Prostate gland (tissue), 2 donors: Measurements from ENCODE around the gene WFDC5.

Experiments used
- CTCF ChIP-seq, 4 experiments: fragments of 200-600 bp in 2 of 4; fragments of 450-650 bp in 2 of 4; sonication (generic) in 2 of 4; IDR thresholded peaks; 1 replicate in 3 of 4; 2 replicates in 1 of 4; pipeline ENCODE4 v1.5.1; 2016 to 2019; ENCODE audit warnings: antibody characterized with exemption in 4 of 4, mild to moderate bottlenecking in 2 of 4, moderate library complexity in 2 of 4
- POLR2A ChIP-seq: fragments of 450-650 bp; IDR thresholded peaks from one replicate; pipeline ENCODE4 v1.6.1; 2016; ENCODE audit warnings: antibody characterized with exemption, mild to moderate bottlenecking
- POLR2AphosphoS5 ChIP-seq: sonication (generic); formaldehyde crosslinking; IDR thresholded peaks from one replicate; pipeline ENCODE4 v1.6.1; 2017; ENCODE audit warnings: antibody characterized with exemption

- no peak for TF ChIP-seq CTCF (IDR thresholded peaks at IDR 0.05)
- TF ChIP-seq POLR2A = no peak
- TF ChIP-seq POLR2AphosphoS5 = no peak
These were observed 4.7 kb upstream of the WFDC5 start for GRCh38 chr20:45119556-45120266.
